22Rv1 (cell line): ENCODE results near the gene RIMS4.

Experiments used
- ZFX ChIP-seq: fragments of 450-650 bp; IDR thresholded peaks from 2 replicates; pipeline ENCODE4 v1.6.1; 2017; ENCODE audit warnings: antibody characterized with exemption, borderline replicate concordance
- TF ChIP-seq, protein P1 (sequence below): fragments of 450-650 bp; IDR thresholded peaks from 2 replicates; pipeline ENCODE4 v1.5.1; 2017; ENCODE audit warnings: mild to moderate bottlenecking

DNA sequence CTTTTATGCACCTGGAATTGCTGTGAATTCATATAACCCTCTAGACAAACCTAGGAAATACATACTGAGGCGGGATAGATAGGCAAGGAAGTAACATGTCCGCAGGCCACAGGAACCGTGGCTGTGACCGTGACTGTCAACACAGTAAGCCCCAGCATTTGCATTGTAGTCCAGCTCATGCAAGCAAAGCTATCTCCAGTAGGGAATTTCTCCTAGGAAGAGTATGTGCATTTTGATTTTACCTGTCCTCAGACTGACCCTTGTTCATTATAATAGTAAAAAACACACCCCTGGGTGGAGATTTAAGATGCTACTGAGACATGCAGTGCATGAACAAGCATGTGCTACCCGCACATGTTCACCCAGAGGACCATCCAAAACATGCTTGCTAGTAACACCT, 30.5 kb upstream of the RIMS4 start:
- TF ChIP-seq, protein P1, sequence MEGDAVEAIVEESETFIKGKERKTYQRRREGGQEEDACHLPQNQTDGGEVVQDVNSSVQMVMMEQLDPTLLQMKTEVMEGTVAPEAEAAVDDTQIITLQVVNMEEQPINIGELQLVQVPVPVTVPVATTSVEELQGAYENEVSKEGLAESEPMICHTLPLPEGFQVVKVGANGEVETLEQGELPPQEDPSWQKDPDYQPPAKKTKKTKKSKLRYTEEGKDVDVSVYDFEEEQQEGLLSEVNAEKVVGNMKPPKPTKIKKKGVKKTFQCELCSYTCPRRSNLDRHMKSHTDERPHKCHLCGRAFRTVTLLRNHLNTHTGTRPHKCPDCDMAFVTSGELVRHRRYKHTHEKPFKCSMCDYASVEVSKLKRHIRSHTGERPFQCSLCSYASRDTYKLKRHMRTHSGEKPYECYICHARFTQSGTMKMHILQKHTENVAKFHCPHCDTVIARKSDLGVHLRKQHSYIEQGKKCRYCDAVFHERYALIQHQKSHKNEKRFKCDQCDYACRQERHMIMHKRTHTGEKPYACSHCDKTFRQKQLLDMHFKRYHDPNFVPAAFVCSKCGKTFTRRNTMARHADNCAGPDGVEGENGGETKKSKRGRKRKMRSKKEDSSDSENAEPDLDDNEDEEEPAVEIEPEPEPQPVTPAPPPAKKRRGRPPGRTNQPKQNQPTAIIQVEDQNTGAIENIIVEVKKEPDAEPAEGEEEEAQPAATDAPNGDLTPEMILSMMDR: no peak
- no peak for TF ChIP-seq ZFX
